Measurements from ENCODE around the gene ABITRAM.

DNA sequence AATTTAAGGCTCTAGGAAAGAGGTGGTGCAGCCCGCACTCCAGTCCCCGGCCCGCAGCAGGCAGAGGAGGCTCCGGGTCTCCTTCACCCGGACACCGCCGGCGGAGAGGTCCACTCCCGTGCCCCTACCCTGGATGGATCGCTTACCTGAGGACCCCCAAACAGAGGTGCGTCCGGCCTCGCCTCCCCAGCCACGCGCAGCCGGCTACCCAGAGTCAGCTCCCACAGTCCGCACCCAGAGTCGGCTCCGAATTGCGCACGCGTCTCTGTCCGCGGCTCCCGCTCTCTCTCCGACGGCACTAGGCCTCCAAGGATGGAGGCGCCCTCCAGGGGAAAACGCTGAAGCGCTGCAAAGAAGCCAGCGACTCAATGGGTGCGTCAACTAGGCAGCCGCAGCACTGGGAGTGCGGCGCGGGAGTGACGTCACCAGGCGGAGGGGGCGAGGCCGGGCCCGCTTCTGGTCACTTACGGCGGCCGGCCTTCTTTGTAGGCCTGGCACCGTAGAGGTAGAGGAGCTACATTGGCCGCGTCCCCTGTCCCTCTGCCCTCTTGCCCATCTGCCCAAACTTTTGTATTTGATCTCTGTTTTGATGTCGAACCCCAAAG lies 380 bp upstream of the ABITRAM start, which contains the start of gene ELP1:
- TF ChIP-seq, protein P1, sequence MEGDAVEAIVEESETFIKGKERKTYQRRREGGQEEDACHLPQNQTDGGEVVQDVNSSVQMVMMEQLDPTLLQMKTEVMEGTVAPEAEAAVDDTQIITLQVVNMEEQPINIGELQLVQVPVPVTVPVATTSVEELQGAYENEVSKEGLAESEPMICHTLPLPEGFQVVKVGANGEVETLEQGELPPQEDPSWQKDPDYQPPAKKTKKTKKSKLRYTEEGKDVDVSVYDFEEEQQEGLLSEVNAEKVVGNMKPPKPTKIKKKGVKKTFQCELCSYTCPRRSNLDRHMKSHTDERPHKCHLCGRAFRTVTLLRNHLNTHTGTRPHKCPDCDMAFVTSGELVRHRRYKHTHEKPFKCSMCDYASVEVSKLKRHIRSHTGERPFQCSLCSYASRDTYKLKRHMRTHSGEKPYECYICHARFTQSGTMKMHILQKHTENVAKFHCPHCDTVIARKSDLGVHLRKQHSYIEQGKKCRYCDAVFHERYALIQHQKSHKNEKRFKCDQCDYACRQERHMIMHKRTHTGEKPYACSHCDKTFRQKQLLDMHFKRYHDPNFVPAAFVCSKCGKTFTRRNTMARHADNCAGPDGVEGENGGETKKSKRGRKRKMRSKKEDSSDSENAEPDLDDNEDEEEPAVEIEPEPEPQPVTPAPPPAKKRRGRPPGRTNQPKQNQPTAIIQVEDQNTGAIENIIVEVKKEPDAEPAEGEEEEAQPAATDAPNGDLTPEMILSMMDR (IDR thresholded peaks at IDR 0.05; ENCODE audit: extremely low read depth in 1 of 2, insufficient read depth in 1 of 2, low read depth in 1 of 2, low read length in 2 of 2) = peak; percentile 12 to 46
- TF ChIP-seq POLR2AphosphoS5 (IDR thresholded peaks at IDR 0.05; ENCODE audit: insufficient read depth, low read depth, low read length) (peak; percentile 13), EZH2 (IDR thresholded peaks at IDR 0.05; ENCODE audit: borderline replicate concordance, low read depth, low read length, severe bottlenecking) (no peak), POLR2A (IDR thresholded peaks at IDR 0.05; ENCODE audit: low read depth, low read length) (no peak), MYC (IDR thresholded peaks at IDR 0.05; ENCODE audit: low read depth, low read length) (no peak)
- TF ChIP-seq, protein P2, sequence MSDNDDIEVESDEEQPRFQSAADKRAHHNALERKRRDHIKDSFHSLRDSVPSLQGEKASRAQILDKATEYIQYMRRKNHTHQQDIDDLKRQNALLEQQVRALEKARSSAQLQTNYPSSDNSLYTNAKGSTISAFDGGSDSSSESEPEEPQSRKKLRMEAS (IDR thresholded peaks at IDR 0.05; ENCODE audit: insufficient read depth, insufficient read length) = peak; percentile 38
